GM12878 (cell line): ENCODE data around the gene UQCR11. TPM values are rescaled to one million over a fixed set of nuclear protein-coding genes. Genes with fewer than 3 reads are reported as not detected.
A peak's percentile ranks its signal among the peaks of the same experiment; 100 is the strongest.

ENCODE experiments used
- ATAC-seq: fragments of 200-7000 bp; cut with Tn5 transposase; 3 replicates; pipeline ENCODE4 v1.9.1; 2020; ENCODE audit warnings: mild to moderate bottlenecking, moderate library complexity
- BruUV-seq: library from RNA; stranded (reverse); fragments of 400-500 nt; replicated peaks from 2 replicates; lab custom pipeline; 2021; lab: Mats Ljungman, UMichigan
- CTCF ChIA-PET: fragments of 300-600 bp; sonication (Branson Sonifier 250); formaldehyde crosslinking; extraction: SDS; loops from one replicate; lab custom pipeline; 2021; ENCODE audit warnings: inconsistent platforms; lab: Yijun Ruan, JAX
- POLR2A ChIA-PET: fragments of 350-600 bp; formaldehyde crosslinking; extraction: SDS; loops from one replicate; lab custom pipeline; 2021; ENCODE audit warnings: inconsistent platforms; lab: Charles Lee
- RAD21 ChIA-PET: fragments of 300-600 bp; sonication (Branson Sonifier 250); formaldehyde crosslinking; loops from one replicate; lab custom pipeline; 2023; ENCODE audit warnings: antibody characterized with exemption; ENCODE audit not compliant: unreplicated experiment; lab: Charles Lee
- SMC1A ChIA-PET: fragments of 300-600 bp; sonication (Branson Sonifier 250); formaldehyde crosslinking; loops from one replicate; lab custom pipeline; 2023; ENCODE audit not compliant: unreplicated experiment, uncharacterized antibody; lab: Charles Lee
- DNase-seq: peaks from one replicate; pipeline ENCODE4 v3.0.0-alpha.2; 2011; ENCODE audit warnings: low read depth, low spot score
- FAIRE-seq: peaks from 3 replicates; lab custom pipeline; 2011; peaks lifted over from hg19 to GRCh38; lab: Jason Lieb, UNC
- H2AFZ ChIP-seq: 2 replicates; pipeline ENCODE4 v1.6.0; 2011; ENCODE audit warnings: low read depth, low read length, control low read depth; ENCODE audit not compliant: control insufficient read depth
- H3K27ac ChIP-seq: 2 replicates; pipeline ENCODE4 v1.5.1; 2011; ENCODE audit warnings: control low read depth; ENCODE audit not compliant: control insufficient read depth, insufficient read depth
- H3K27me3 ChIP-seq, 2 experiments: replicated peaks in 1 of 2; 2 replicates each; pipeline versions ENCODE4 v1.6.0 to v1.6.1; 2011; ENCODE audit warnings: low read length in 1 of 2; ENCODE audit not compliant: control insufficient read depth in 2 of 2, insufficient read depth in 2 of 2
- H3K36me3 ChIP-seq, 2 experiments: 2 replicates each; pipeline ENCODE4 v1.5.1; 2011; ENCODE audit warnings: low read length in 1 of 2; ENCODE audit not compliant: control insufficient read depth in 2 of 2, insufficient read depth in 2 of 2
- H3K4me1 ChIP-seq: 2 replicates; pipeline ENCODE4 v1.6.1; 2011; ENCODE audit warnings: mild to moderate bottlenecking, low read length, moderate library complexity, mixed read lengths; ENCODE audit not compliant: control insufficient read depth, insufficient read depth
- H3K4me2 ChIP-seq: 2 replicates; pipeline ENCODE4 v1.6.0; 2011; ENCODE audit warnings: control low read depth; ENCODE audit not compliant: control insufficient read depth, insufficient read depth
- H3K4me3 ChIP-seq: fragments of 200-600 bp; sonication (generic); 2 replicates; pipeline ENCODE4 v1.5.1; 2016
- H3K79me2 ChIP-seq: 2 replicates; pipeline ENCODE4 v1.6.0; 2011; ENCODE audit warnings: low read length; ENCODE audit not compliant: control insufficient read depth, insufficient read depth
- H3K9ac ChIP-seq: 2 replicates; pipeline ENCODE4 v1.8.0; 2011; ENCODE audit warnings: low read length, control low read depth, mixed read lengths; ENCODE audit not compliant: control insufficient read depth, insufficient read depth
- H3K9me3 ChIP-seq: replicated peaks from 3 replicates; pipeline ENCODE4 v1.5.1; 2011; ENCODE audit warnings: mild to moderate bottlenecking, low read length; ENCODE audit not compliant: control insufficient read depth, insufficient read depth
- H4K20me1 ChIP-seq: 2 replicates; pipeline ENCODE4 v1.6.0; 2011; ENCODE audit not compliant: control insufficient read depth, insufficient read depth
- BHLHE40 ChIP-seq, 2 experiments: fragments of 450-650 bp in 1 of 2; IDR thresholded peaks; 2 replicates each; pipeline ENCODE4 v1.6.1; 2011 to 2017; ENCODE audit warnings: low read depth in 2 of 2, borderline replicate concordance in 1 of 2, improper control_type of control experiment in 1 of 2, low read length in 1 of 2, mild to moderate bottlenecking in 1 of 2
- HCFC1 ChIP-seq: fragments of 150-350 bp; IDR thresholded peaks from 2 replicates; pipeline ENCODE4 v1.6.1; 2014; ENCODE audit warnings: low read length
- MYC ChIP-seq: IDR thresholded peaks from 2 replicates; pipeline ENCODE4 v1.6.1; 2011; ENCODE audit warnings: mild to moderate bottlenecking, low read length, moderate library complexity, inconsistent platforms; ENCODE audit not compliant: insufficient read depth, insufficient replicate concordance, insufficient read length, severe bottlenecking
- NRF1 ChIP-seq: conservative IDR thresholded peaks from 2 replicates; pipeline ENCODE4 v1.6.1; 2011; ENCODE audit warnings: mild to moderate bottlenecking, low read depth, low read length, improper control_type of control experiment
- SRF ChIP-seq, 2 experiments: IDR thresholded peaks; 2 replicates each; pipeline ENCODE4 v1.6.1; 2011; ENCODE audit warnings: low read depth in 2 of 2, low read length in 2 of 2, mild to moderate bottlenecking in 1 of 2, moderate library complexity in 1 of 2
- WGBS: methylation state at CpG from one replicate; pipeline ENCODE4 v1.1.6; 2016; ENCODE audit warnings: low lambda C conversion rate; ENCODE audit not compliant: insufficient replicate concordance, insufficient coverage; ENCODE audit errors: missing lambda C conversion rate; 5-methylcytosine and 5-hydroxymethylcytosine counted together
- in situ Hi-C: fragments of 300-500 bp; cut with MboI; formaldehyde crosslinking; loops from 9 replicates; pipeline ENCODE4 v1.14.3; 2018; ENCODE audit warnings: mixed read lengths
- intact Hi-C: fragments of 100-400 bp; cut with micrococcal nuclease; formaldehyde crosslinking; loops from one replicate; pipeline ENCODE4 v1.14.2; 2022; ENCODE audit not compliant: unreplicated experiment
- polyA plus RNA-seq, 11 experiments: library from polyadenylated mRNA; depleted of rRNA in 4 of 11; unstranded in 6 of 11; stranded (reverse) in 5 of 11; fragments of >200 nt; fragmentation: Nextera tagmentation in 4 of 11; fragmentation: Illumina TruSeq in 1 of 11; extraction: Ambion mirVana in 4 of 11; extraction: Trizol in 1 of 11; gene quantifications; 1 replicate in 1 of 11; 2 replicates in 10 of 11; pipeline versions ENCODE4 v1.2.1 to v1.2.3, GENCODE V29; 2011 to 2016; ENCODE audit warnings: inconsistent platforms in 2 of 11, missing spikeins in 2 of 11, low read depth in 1 of 11
- total RNA-seq, 4 experiments: library from RNA; depleted of rRNA in 3 of 4; stranded (reverse); fragments of >200 nt in 3 of 4; fragmentation: Illumina TruSeq in 1 of 4; extraction: Trizol in 1 of 4; gene quantifications; 2 replicates each; pipeline versions ENCODE4 v1.2.1 to v1.2.3, GENCODE V29; 2013 to 2021
- TF ChIP-seq, protein P1 (sequence below): fragments of 150-350 bp; IDR thresholded peaks from 2 replicates; pipeline ENCODE4 v1.6.1; 2014; ENCODE audit warnings: mild to moderate bottlenecking, low read depth, low read length
- TF ChIP-seq, protein P2 (sequence below): fragments of 450-650 bp; IDR thresholded peaks from 2 replicates; pipeline ENCODE4 v1.6.1; 2016; ENCODE audit warnings: mild to moderate bottlenecking, moderate library complexity, borderline replicate concordance
- TF ChIP-seq, protein P3 (sequence below): IDR thresholded peaks from 2 replicates; pipeline ENCODE4 v1.6.1; 2012; ENCODE audit warnings: low read depth, low read length, improper control_type of control experiment
- TF ChIP-seq, protein P4 (sequence below): fragments of 450-650 bp; IDR thresholded peaks from 2 replicates; pipeline ENCODE4 v1.6.1; 2014; ENCODE audit warnings: mild to moderate bottlenecking
- TF ChIP-seq, protein P5 (sequence below): fragments of 450-650 bp; IDR thresholded peaks from 2 replicates; pipeline ENCODE4 v1.6.1; 2016; ENCODE audit warnings: mild to moderate bottlenecking

Gene UQCR11
- total and polyA plus RNA-seq, 10 of the 15 experiments (the other 5 are each of a cell fraction or from before 2014, with no cell fraction given), result 28.6 to 586 (median 193) TPM

DNA sequence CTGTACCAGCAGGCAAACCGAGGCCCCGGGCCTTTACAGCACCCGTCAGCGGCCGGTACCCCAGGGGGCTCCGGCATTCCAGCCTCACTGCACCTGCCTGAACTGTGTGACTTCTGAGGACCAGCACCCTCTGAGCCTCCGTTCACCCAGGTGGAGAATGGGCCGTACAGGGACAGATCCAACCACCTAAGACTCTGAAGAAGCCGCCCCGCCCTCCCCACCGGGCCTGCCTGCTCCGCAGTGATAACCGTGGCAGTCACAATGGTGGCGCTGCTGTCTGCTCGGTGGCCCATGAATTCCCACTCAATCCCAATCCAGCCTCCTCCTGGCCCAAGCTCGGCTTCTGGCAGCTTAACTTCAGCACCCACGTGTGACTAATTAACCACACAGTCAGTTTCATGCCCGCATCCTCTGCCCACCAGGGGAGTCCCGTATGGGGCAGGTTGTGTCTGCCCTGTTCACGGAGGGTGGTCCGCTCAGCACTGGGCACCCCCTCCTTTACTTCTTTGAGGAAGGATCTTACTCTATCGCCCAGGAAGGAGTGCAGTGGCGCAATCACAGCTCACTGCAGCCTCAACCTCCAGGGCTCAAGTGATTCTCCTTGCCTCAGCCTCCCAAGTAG, 43.8 kb upstream of the UQCR11 start:
- Histone ChIP-seq H3K4me1 (peaks cover 25% of the 10 kb centered on the region), H4K20me1 (no peaks in the 10 kb centered on the region; the same call in 1 of the 2 replicates), H3K79me2 (peaks cover 60% of the 10 kb centered on the region), H3K4me3 (peak overlapping the region; percentile 91), H3K9ac (peak overlapping the region; percentile 76), H2AFZ (no peak overlapping the region), H3K9me3 (no peaks in the 10 kb centered on the region), H3K27ac (peak overlapping the region; percentile 90), H3K4me2 (peak overlapping the region; percentile 83), H3K27me3 (no peaks in the 10 kb centered on the region), H3K36me3 (peaks cover 4 to 17% of the 10 kb centered on the region in 2 experiments; a peak in 3 of 4 replicates)
- DNase-seq (no peak), FAIRE-seq (peak; percentile 49), ATAC-seq (peak; percentile 47)
- BruUV-seq, result TSS peak; percentile 53
- intact Hi-C loops, result loop anchor here (5.0 kb wide), 1 partner anchor 42 kb away; the partner anchor contains the start of gene UQCR11
- WGBS, result 3% methylated on average over 23 of the region's 23 CpGs
- SMC1A ChIA-PET, result interaction anchor here (0.8 to 3.3 kb wide), 3 partner anchors 15 to 58 kb away, joined by 3 to 30 read pairs (median 3); no protein-coding TSS in a partner anchor
- RAD21 ChIA-PET, result interaction anchor here (0.8 to 3.1 kb wide), 8 partner anchors 16 to 158 kb away, joined by 3 to 19 read pairs (median 6); partner anchors contain the start of genes MBD3 and REEP6
- in situ Hi-C loops, result loop anchor here (5.0 kb wide), 1 partner anchor 42 kb away; the partner anchor contains the start of gene UQCR11
- POLR2A ChIA-PET, result interaction anchor here (0.7 to 1.0 kb wide), 4 partner anchors 11 to 58 kb away, joined by 3 to 4 read pairs (median 4); no protein-coding TSS in a partner anchor
- CTCF ChIA-PET, result interaction anchor here (0.6 to 2.2 kb wide), 6 partner anchors 20 to 103 kb away, joined by 3 to 10 read pairs (median 4); no protein-coding TSS in a partner anchor
- TF ChIP-seq, protein P1, sequence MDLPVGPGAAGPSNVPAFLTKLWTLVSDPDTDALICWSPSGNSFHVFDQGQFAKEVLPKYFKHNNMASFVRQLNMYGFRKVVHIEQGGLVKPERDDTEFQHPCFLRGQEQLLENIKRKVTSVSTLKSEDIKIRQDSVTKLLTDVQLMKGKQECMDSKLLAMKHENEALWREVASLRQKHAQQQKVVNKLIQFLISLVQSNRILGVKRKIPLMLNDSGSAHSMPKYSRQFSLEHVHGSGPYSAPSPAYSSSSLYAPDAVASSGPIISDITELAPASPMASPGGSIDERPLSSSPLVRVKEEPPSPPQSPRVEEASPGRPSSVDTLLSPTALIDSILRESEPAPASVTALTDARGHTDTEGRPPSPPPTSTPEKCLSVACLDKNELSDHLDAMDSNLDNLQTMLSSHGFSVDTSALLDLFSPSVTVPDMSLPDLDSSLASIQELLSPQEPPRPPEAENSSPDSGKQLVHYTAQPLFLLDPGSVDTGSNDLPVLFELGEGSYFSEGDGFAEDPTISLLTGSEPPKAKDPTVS, result no peak
- TF ChIP-seq, protein P2, sequence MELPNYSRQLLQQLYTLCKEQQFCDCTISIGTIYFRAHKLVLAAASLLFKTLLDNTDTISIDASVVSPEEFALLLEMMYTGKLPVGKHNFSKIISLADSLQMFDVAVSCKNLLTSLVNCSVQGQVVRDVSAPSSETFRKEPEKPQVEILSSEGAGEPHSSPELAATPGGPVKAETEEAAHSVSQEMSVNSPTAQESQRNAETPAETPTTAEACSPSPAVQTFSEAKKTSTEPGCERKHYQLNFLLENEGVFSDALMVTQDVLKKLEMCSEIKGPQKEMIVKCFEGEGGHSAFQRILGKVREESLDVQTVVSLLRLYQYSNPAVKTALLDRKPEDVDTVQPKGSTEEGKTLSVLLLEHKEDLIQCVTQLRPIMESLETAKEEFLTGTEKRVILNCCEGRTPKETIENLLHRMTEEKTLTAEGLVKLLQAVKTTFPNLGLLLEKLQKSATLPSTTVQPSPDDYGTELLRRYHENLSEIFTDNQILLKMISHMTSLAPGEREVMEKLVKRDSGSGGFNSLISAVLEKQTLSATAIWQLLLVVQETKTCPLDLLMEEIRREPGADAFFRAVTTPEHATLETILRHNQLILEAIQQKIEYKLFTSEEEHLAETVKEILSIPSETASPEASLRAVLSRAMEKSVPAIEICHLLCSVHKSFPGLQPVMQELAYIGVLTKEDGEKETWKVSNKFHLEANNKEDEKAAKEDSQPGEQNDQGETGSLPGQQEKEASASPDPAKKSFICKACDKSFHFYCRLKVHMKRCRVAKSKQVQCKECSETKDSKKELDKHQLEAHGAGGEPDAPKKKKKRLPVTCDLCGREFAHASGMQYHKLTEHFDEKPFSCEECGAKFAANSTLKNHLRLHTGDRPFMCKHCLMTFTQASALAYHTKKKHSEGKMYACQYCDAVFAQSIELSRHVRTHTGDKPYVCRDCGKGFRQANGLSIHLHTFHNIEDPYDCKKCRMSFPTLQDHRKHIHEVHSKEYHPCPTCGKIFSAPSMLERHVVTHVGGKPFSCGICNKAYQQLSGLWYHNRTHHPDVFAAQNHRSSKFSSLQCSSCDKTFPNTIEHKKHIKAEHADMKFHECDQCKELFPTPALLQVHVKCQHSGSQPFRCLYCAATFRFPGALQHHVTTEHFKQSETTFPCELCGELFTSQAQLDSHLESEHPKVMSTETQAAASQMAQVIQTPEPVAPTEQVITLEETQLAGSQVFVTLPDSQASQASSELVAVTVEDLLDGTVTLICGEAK, result no peak
- TF ChIP-seq, protein P3, sequence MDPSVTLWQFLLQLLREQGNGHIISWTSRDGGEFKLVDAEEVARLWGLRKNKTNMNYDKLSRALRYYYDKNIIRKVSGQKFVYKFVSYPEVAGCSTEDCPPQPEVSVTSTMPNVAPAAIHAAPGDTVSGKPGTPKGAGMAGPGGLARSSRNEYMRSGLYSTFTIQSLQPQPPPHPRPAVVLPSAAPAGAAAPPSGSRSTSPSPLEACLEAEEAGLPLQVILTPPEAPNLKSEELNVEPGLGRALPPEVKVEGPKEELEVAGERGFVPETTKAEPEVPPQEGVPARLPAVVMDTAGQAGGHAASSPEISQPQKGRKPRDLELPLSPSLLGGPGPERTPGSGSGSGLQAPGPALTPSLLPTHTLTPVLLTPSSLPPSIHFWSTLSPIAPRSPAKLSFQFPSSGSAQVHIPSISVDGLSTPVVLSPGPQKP, result no peak
- no peak for TF ChIP-seq SRF (IDR thresholded peaks at IDR 0.05; ENCODE audit: low read depth in 2 of 2, low read length in 2 of 2)
- TF ChIP-seq, protein P4, sequence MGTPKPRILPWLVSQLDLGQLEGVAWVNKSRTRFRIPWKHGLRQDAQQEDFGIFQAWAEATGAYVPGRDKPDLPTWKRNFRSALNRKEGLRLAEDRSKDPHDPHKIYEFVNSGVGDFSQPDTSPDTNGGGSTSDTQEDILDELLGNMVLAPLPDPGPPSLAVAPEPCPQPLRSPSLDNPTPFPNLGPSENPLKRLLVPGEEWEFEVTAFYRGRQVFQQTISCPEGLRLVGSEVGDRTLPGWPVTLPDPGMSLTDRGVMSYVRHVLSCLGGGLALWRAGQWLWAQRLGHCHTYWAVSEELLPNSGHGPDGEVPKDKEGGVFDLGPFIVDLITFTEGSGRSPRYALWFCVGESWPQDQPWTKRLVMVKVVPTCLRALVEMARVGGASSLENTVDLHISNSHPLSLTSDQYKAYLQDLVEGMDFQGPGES, result 0 out of 2 replicates have a peak, but pooled peaks have one; percentile 8
- no peak for TF ChIP-seq MYC
- 0 out of 4 replicates have a peak, but pooled peaks of 1 of the 2 experiments have one; percentile 30 for TF ChIP-seq BHLHE40 (IDR thresholded peaks at IDR 0.05; ENCODE audit: borderline replicate concordance in 1 of 2, low read depth in 2 of 2, low read length in 1 of 2)
- TF ChIP-seq NRF1, result no peak
- TF ChIP-seq HCFC1, result no peak
- TF ChIP-seq, protein P5, sequence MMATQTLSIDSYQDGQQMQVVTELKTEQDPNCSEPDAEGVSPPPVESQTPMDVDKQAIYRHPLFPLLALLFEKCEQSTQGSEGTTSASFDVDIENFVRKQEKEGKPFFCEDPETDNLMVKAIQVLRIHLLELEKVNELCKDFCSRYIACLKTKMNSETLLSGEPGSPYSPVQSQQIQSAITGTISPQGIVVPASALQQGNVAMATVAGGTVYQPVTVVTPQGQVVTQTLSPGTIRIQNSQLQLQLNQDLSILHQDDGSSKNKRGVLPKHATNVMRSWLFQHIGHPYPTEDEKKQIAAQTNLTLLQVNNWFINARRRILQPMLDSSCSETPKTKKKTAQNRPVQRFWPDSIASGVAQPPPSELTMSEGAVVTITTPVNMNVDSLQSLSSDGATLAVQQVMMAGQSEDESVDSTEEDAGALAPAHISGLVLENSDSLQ, result no peak
